ENCODE measurements around the gene LRIG1.

GRCh38 chr3:66475386-66476020, 25.3 kb downstream of the LRIG1 start:
- TF ChIP-seq CTCF (IDR thresholded peaks at IDR 0.05; ENCODE audit: insufficient read depth, low read length) = no peak
- TF ChIP-seq POLR2AphosphoS5 (IDR thresholded peaks at IDR 0.05; ENCODE audit: low read depth) = no peak
